ENCODE measurements around the gene LHX2.

DNA sequence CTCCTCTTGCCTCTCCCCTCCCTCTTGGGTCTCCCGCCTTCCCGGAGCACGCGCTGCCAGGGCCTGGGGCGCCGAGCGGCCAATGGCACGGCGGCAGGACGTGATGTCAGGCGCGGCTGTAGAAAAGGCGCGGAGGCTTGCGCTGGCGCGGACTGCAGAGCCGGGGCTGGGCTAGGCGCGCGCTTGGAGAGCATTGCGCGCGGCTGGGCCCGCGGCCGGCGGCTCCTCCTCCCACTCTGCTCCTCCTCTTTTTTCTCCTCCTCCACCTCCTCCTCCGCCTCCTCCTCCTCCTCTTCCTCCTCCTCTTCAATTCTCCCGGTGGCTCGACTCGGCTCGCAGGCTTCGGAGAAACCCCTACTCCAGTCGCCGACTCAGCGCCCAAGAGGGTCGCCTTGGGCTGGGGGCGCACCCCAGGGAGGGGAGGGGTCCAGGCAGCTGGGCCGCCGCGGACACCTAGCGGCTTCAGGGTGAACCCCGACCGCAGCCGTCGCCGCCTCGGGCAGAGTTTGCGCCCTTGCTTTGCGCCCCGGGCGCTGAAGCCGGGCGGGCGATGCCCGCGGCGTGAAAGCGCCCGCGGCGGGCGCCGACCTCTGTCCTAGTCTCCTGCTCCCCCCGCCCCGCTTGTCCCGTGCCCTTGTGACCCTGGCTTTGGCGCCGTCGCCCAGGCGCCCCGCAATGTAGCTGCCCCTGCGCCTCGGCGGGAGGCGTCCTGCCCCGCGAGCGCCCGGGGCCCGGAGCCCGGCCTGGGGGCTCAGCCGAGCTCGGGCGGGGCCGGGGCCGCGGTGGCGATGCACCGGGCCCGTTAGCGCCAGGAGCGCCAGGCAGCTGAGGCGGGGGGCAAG is at the start of gene LHX2:
- TF ChIP-seq, protein P1, sequence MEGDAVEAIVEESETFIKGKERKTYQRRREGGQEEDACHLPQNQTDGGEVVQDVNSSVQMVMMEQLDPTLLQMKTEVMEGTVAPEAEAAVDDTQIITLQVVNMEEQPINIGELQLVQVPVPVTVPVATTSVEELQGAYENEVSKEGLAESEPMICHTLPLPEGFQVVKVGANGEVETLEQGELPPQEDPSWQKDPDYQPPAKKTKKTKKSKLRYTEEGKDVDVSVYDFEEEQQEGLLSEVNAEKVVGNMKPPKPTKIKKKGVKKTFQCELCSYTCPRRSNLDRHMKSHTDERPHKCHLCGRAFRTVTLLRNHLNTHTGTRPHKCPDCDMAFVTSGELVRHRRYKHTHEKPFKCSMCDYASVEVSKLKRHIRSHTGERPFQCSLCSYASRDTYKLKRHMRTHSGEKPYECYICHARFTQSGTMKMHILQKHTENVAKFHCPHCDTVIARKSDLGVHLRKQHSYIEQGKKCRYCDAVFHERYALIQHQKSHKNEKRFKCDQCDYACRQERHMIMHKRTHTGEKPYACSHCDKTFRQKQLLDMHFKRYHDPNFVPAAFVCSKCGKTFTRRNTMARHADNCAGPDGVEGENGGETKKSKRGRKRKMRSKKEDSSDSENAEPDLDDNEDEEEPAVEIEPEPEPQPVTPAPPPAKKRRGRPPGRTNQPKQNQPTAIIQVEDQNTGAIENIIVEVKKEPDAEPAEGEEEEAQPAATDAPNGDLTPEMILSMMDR (IDR thresholded peaks at IDR 0.05): no peak
- no peak for TF ChIP-seq POLR2AphosphoS5 (IDR thresholded peaks at IDR 0.05)
- no peak for TF ChIP-seq POLR2A (IDR thresholded peaks at IDR 0.05)
